Measurements from ENCODE around the gene KRT2. TPM values are rescaled to one million over a fixed set of nuclear protein-coding genes. Genes with fewer than 3 reads are reported as not detected.

Gene KRT2
- total RNA-seq, 2 experiments from 2014 or later, result 0.10 TPM

DNA sequence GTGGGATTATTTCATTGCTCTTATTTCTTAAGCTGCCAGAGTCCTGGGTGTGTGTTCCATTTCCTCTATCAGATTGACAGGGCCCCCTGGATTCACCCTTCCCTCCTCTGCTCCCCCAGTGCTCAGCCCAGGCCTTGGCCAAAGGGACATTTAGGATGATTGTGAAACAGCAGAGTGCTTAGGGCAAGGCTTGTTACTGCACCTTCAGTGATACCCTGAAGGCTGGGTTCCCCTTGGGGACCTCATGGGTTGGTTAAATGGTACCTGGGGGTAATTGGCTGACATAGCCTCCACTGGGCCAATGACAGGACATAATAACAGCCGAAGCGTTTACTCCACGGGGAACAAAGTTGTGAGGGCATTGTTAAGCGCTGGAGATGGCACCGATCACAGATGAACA, 49.5 kb downstream of the KRT2 start:
- peaks cover 5% of the 10 kb centered on the region for H3K36me3 Mint-ChIP-seq (ENCODE audit: low read depth)
- H3K9me3 Mint-ChIP-seq, result peaks cover 5% of the 10 kb centered on the region
- peaks cover 9% of the 10 kb centered on the region for H3K27me3 Mint-ChIP-seq
- no peak overlapping the region for H3K27ac Mint-ChIP-seq
- H3K4me1 Mint-ChIP-seq, result peaks cover 45% of the 10 kb centered on the region
- POLR2A ChIA-PET, result no interaction called here
- CTCF ChIA-PET, result no interaction called here
- no peak for DNase-seq
- no peak overlapping the region for H3K4me3 Mint-ChIP-seq

DNA sequence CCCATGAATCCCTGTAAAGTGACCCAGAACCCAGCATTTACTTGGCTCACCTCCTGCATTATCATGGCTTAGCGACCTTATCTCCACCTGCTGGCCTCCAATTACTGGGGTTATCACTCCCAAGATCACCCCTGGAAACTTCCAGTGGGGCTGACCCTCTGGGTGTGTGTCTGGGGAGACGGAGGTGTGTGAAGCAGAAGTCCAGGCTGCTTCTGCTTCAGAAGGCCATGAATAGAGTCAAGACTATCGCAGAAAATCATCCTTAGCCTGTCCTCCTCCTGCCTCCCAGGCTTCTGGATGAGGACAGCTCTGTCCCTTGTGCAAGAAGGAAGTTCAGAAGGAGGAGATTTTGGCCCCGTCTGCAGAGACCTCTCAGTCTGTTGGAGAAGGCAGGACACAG, 50.3 kb downstream of the KRT2 start:
- no peak overlapping the region for H3K4me3 Mint-ChIP-seq
- H3K4me1 Mint-ChIP-seq, result peaks cover 38% of the 10 kb centered on the region
- ChIA-PET CTCF (no interaction called here), POLR2A (no interaction called here)
- H3K27me3 Mint-ChIP-seq, result peaks cover 14% of the 10 kb centered on the region
- no peak for DNase-seq
- no peak overlapping the region for H3K27ac Mint-ChIP-seq
- peaks cover 5% of the 10 kb centered on the region for H3K9me3 Mint-ChIP-seq
- peaks cover 2% of the 10 kb centered on the region for H3K36me3 Mint-ChIP-seq (ENCODE audit: low read depth)

DNA sequence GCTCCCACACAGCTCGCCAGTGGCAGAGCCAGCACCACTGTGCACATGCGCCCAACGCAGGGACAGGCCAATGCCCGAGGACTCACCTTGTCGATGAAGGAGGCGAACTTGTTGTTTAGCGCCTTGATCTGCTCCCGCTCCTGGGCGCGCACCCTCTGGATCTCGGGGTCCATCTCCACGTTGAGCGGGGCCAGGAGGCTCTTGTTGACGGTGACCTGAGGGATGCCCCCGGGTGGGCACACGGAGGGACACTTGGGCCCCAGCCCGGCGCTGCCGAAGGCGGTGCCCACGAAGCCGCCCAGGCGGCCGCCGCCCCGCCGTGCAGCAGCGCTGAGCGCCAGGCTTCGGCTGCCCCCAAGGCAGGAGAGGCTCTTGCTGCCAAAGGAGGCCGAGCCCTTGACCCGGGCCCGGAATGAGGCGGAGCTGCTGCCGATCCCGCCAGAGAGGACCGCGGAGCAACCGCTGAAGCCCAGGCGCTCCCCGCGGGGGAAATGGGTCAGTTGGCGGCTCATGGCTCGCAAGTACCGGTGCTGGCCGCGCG, 51.0 kb downstream of the KRT2 start, which contains the start of gene KRT72:
Gene KRT72 (minus strand): TSS at position 523 of the 541 bp plus-strand sequence. CDS start 11 bp downstream, at position 512.
- DNase-seq, result no peak
- Mint-ChIP-seq H3K4me3 (no peak within 1 kb of the TSS), H3K9me3 (peaks cover 5% of the 10 kb centered on the region), H3K27me3 (peaks cover 15% of the 10 kb centered on the region), H3K36me3 (ENCODE audit: low read depth) (peaks cover 2% of the 10 kb centered on the region), H3K4me1 (peaks cover 36% of the 10 kb centered on the region), H3K27ac (no peak within 1 kb of the TSS)
- CTCF ChIA-PET, result no interaction called here
- POLR2A ChIA-PET, result no interaction called here

DNA sequence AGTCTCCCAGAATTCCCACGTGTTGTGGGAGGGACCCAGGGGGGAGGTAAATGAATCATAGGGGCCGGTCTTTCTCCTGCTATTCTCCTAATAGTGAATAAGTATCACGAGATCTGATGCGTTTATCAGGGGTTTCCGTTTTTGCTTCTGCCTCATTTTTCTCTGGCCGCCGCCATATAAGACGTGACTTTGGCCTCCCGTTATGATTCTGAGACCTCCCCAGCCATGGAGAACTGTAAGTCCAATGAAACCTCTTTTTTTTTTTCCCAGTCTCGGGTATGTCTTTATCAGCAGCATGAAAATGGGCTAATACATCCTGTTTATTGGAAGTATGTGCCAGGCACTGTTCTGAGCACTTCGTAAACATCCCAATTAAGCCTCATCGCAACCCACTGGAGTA, 51.5 kb downstream of the KRT2 start:
- H3K4me1 Mint-ChIP-seq, result peaks cover 31% of the 10 kb centered on the region
- DNase-seq, result no peak
- H3K27me3 Mint-ChIP-seq, result peaks cover 18% of the 10 kb centered on the region
- POLR2A ChIA-PET, result no interaction called here
- peaks cover 2% of the 10 kb centered on the region for H3K36me3 Mint-ChIP-seq (ENCODE audit: low read depth)
- CTCF ChIA-PET, result interaction anchor here (1.4 kb wide), 1 partner anchor 16 kb away, joined by 4 read pairs; no protein-coding TSS in a partner anchor
- H3K27ac Mint-ChIP-seq, result no peak overlapping the region
- H3K9me3 Mint-ChIP-seq, result peaks cover 5% of the 10 kb centered on the region
- H3K4me3 Mint-ChIP-seq, result no peak overlapping the region

DNA sequence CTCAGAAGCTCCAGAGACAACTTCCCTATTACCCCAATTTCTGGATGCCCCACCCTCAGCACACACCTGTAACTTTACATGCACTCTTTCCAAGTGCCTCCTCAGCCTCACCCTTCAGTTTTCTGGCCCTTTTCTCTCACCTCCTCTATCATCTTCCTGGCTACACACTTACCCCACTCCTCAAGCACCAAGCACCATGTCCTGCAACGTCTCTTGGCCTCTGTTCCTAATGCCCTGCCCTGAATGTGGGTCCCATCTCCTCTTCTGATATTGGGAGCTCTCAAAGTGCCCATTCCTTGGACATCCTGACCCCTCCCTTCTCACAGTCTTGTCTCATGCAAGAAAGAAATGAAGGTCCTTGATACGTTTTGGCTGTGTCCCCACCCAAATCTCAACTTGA, 51.9 kb downstream of the KRT2 start:
- ChIA-PET CTCF (interaction anchor here (0.6 to 1.4 kb wide), 3 partner anchors 10 to 16 kb away, joined by 3 to 4 read pairs (median 3); no protein-coding TSS in a partner anchor), POLR2A (no interaction called here)
- no peak overlapping the region for H3K4me3 Mint-ChIP-seq
- no peak for DNase-seq
- peaks cover 2% of the 10 kb centered on the region for H3K36me3 Mint-ChIP-seq (ENCODE audit: low read depth)
- peaks cover 18% of the 10 kb centered on the region for H3K27me3 Mint-ChIP-seq
- peaks cover 3% of the 10 kb centered on the region for H3K9me3 Mint-ChIP-seq
- no peak overlapping the region for H3K27ac Mint-ChIP-seq
- H3K4me1 Mint-ChIP-seq, result peaks cover 28% of the 10 kb centered on the region

DNA sequence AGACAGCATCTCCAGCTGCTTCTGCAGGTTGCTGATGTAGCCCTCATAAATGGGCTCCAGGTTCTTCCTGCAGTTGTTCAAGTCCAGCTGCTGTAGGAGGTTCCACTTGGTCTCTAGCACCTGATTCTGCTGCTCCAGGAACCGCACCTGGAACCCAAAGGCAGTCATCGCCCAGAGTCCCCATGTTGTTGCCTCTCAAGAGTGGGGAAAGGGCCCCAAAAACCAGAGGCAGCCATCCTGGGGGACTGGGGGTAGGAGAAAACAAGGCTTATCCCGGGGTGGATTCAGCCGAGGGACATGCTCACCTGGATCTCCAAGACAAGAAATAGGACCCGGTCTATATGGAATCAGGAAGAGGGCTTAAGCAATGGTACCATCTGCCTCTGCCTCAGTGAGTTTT, 53.0 kb downstream of the KRT2 start:
- H3K27ac Mint-ChIP-seq, result no peak overlapping the region
- H3K27me3 Mint-ChIP-seq, result peaks cover 18% of the 10 kb centered on the region
- no peaks in the 10 kb centered on the region for H3K36me3 Mint-ChIP-seq (ENCODE audit: low read depth)

More for the DNA sequence above, 53.0 kb downstream of the KRT2 start:
- Mint-ChIP-seq H3K4me3 (no peak overlapping the region), H3K9me3 (no peaks in the 10 kb centered on the region), H3K4me1 (peaks cover 18% of the 10 kb centered on the region)
- CTCF ChIA-PET, result interaction anchor here (0.9 to 1.0 kb wide), 2 partner anchors 9 to 280 kb away, joined by 3 read pairs; no protein-coding TSS in a partner anchor
- no peak for DNase-seq
- POLR2A ChIA-PET, result no interaction called here

Other genes with a start within 250 kb of the KRT2 start
- gene KRT82, start 245.9 kb downstream of the KRT2 start, total RNA-seq, result not detected
- not detected for gene KRT75, start 217.8 kb downstream of the KRT2 start, total RNA-seq
- not detected for gene KRT6B, start 200.1 kb downstream of the KRT2 start, total RNA-seq
- not detected for gene KRT6C, start 178.4 kb downstream of the KRT2 start, total RNA-seq
- not detected for gene KRT6A, start 159.0 kb downstream of the KRT2 start, total RNA-seq
- not detected for gene KRT5, start 131.8 kb downstream of the KRT2 start, total RNA-seq
- not detected for gene KRT71, start 99.1 kb downstream of the KRT2 start, total RNA-seq
- gene KRT74, start 78.4 kb downstream of the KRT2 start, total RNA-seq, result under 1 TPM; 0.15 TPM
- gene KRT72, start 50.7 kb downstream of the KRT2 start, total RNA-seq, result 10 to 100 TPM; 12.3 to 13.0 TPM
- 1 to 10 TPM; 8.2 to 8.6 TPM for gene KRT73, start 33.7 kb downstream of the KRT2 start, total RNA-seq
- under 1 TPM; 0.33 to 0.60 TPM for gene KRT1, start 28.2 kb upstream of the KRT2 start, total RNA-seq
- gene KRT77, start 51.3 kb upstream of the KRT2 start, total RNA-seq, result not detected
- not detected for gene KRT76, start 125.1 kb upstream of the KRT2 start, total RNA-seq
- not detected for gene KRT3, start 143.9 kb upstream of the KRT2 start, total RNA-seq
- not detected for gene KRT4, start 161.9 kb upstream of the KRT2 start, total RNA-seq
- not detected for gene KRT79, start 182.1 kb upstream of the KRT2 start, total RNA-seq
- gene KRT78, start 196.8 kb upstream of the KRT2 start, total RNA-seq, result not detected

All from activated CD4-positive, alpha-beta T cell treated with anti-CD3 and anti-CD28 coated beads, Interleukin-2, amount 10 ng/mL, durations not matched to agents 7 days and 5 days (primary cell).